KMS-11 (cell line): ENCODE measurements around the gene ZBTB34.

Experiments
- H2AFZ ChIP-seq: fragments of 200-600 bp; sonication (generic); 2 replicates; pipeline ENCODE4 v1.6.1; 2016; ENCODE audit warnings: antibody characterized with exemption, mixed run types, low read depth
- H3K27ac ChIP-seq: fragments of 200-600 bp; sonication (generic); 2 replicates; pipeline ENCODE4 v1.6.1; 2016; ENCODE audit warnings: mild to moderate bottlenecking, mixed run types
- H3K27me3 ChIP-seq: fragments of 200-600 bp; sonication (generic); 2 replicates; pipeline ENCODE4 v1.6.1; 2017; ENCODE audit warnings: mild to moderate bottlenecking, low read depth, mixed run types, moderate library complexity; ENCODE audit not compliant: insufficient read depth
- H3K36me3 ChIP-seq: fragments of 200-600 bp; sonication (generic); 2 replicates; pipeline ENCODE4 v1.6.1; 2017; ENCODE audit warnings: mild to moderate bottlenecking, mixed run types; ENCODE audit not compliant: insufficient read depth
- H3K4me1 ChIP-seq: fragments of 200-600 bp; sonication (generic); 2 replicates; pipeline ENCODE4 v1.6.1; 2016; ENCODE audit warnings: mild to moderate bottlenecking, low read depth, mixed run types; ENCODE audit not compliant: poor library complexity, severe bottlenecking
- H3K4me2 ChIP-seq: fragments of 200-600 bp; sonication (generic); 2 replicates; pipeline ENCODE4 v1.7.0; 2016; ENCODE audit warnings: mild to moderate bottlenecking, mixed run types
- H3K4me3 ChIP-seq: fragments of 200-600 bp; sonication (generic); IDR thresholded peaks from 2 replicates; pipeline ENCODE4 v1.6.1; 2017; ENCODE audit warnings: low read depth, low read length, mixed read lengths; ENCODE audit not compliant: insufficient read depth
- H3K79me2 ChIP-seq: fragments of 200-600 bp; sonication (generic); 2 replicates; pipeline ENCODE4 v1.6.1; 2016; ENCODE audit warnings: low read depth, mixed run types; ENCODE audit not compliant: insufficient read depth
- H3K9ac ChIP-seq: fragments of 200-600 bp; sonication (generic); 2 replicates; pipeline ENCODE4 v1.6.1; 2016; ENCODE audit warnings: mild to moderate bottlenecking, mixed run types
- H4K20me1 ChIP-seq: fragments of 200-600 bp; sonication (generic); 2 replicates; pipeline ENCODE4 v1.6.1; 2016; ENCODE audit warnings: mild to moderate bottlenecking, mixed run types; ENCODE audit not compliant: insufficient read depth
- TF ChIP-seq, protein P1 (sequence below): fragments of 200-600 bp; sonication (generic); conservative IDR thresholded peaks from 2 replicates; pipeline ENCODE4 v1.6.1; 2017; ENCODE audit warnings: low read depth, mild to moderate bottlenecking, antibody characterized with exemption, low read length, moderate library complexity, mixed read lengths

The ZBTB34 gene

DNA sequence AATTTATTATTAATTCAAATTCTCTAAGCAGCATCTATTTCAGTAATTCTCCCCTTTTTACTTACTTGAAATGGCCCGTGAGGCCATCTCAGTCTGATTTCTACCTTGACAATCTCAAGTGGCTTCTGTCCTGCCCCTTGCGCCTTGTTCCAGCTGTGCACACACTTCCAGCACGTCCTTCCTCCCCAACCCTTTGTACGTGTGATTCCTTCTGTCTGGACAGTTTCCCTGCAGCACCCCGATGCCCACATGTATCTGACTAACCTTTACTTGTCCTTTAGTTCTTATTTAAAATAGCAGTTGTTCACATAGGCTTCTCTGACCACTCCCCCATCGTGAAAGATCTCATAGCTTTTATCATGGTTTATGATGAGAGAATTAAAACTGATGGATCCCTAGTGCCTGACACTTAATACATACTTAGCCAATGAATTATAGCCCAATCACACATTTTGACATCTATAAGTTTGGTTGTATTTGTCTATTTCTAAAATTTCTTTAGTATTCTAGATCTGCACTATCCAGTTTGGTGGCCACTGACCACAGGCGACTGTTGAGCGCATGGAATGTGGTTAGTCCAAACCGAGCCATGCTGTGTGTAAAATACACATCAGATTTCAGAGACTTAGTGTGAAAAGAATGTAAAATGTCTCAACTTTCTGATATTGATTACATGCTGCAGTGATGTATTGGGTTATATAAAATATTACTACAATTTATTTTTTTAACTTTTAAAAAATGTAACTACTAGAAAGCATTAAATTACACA lies 14.3 kb downstream of the ZBTB34 start:
- no peak overlapping the region for H3K4me2 ChIP-seq
- no peaks in the 10 kb centered on the region for H3K4me1 ChIP-seq
- H3K36me3 ChIP-seq = no peaks in the 10 kb centered on the region
- TF ChIP-seq, protein P1, sequence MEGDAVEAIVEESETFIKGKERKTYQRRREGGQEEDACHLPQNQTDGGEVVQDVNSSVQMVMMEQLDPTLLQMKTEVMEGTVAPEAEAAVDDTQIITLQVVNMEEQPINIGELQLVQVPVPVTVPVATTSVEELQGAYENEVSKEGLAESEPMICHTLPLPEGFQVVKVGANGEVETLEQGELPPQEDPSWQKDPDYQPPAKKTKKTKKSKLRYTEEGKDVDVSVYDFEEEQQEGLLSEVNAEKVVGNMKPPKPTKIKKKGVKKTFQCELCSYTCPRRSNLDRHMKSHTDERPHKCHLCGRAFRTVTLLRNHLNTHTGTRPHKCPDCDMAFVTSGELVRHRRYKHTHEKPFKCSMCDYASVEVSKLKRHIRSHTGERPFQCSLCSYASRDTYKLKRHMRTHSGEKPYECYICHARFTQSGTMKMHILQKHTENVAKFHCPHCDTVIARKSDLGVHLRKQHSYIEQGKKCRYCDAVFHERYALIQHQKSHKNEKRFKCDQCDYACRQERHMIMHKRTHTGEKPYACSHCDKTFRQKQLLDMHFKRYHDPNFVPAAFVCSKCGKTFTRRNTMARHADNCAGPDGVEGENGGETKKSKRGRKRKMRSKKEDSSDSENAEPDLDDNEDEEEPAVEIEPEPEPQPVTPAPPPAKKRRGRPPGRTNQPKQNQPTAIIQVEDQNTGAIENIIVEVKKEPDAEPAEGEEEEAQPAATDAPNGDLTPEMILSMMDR = no peak
- no peak overlapping the region for H3K9ac ChIP-seq
- H3K27me3 ChIP-seq = no peaks in the 10 kb centered on the region
- H2AFZ ChIP-seq = no peak overlapping the region
- no peaks in the 10 kb centered on the region for H3K79me2 ChIP-seq
- H3K4me3 ChIP-seq = no peak overlapping the region
- H3K27ac ChIP-seq = no peak overlapping the region
- no peaks in the 10 kb centered on the region; the same call in 1 of the 2 replicates for H4K20me1 ChIP-seq

DNA sequence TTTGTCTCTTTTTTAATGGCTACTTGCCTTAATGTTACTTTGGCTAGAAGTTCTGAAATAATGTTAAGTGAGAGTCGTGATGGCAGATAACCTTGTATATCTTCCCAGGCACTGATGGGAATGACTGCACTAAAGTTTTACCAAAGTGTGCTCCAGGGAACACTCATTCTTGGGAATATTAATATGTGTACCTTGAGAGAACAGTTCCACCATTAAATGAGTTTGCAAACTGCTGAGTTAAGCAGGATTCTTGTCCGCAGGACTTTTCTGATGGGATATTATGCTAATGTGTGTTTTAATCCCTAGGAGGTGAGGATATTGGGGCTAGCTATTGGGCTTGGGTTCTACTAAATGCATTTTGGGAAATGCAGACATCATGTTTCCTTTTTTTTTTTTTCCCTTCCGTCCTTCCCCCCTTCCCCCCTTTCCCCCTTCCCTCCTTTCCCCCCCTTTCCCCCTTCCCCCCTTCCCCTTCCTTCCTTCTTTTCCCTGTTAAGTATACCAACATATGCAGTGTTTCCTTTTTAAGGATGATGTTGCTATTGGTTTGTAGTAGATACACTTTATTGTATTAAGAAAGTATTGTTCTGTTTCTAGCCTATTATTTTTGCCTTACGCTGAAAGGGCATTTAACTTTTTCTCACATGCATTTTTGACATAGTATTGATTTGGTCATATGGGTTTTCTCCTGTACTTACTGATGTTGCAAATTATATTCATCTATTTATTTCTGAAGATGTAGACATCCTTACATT lies 15.5 kb downstream of the ZBTB34 start:
- no peaks in the 10 kb centered on the region for H3K27me3 ChIP-seq
- TF ChIP-seq, protein P1 = no peak
- H3K4me3 ChIP-seq = no peak overlapping the region
- H3K27ac ChIP-seq = no peak overlapping the region
- H2AFZ ChIP-seq = no peak overlapping the region
- no peaks in the 10 kb centered on the region for H3K79me2 ChIP-seq
- H3K9ac ChIP-seq = no peak overlapping the region
- no peaks in the 10 kb centered on the region for H3K36me3 ChIP-seq
- no peaks in the 10 kb centered on the region; the same call in 1 of the 2 replicates for H4K20me1 ChIP-seq
- H3K4me2 ChIP-seq = no peak overlapping the region
- no peaks in the 10 kb centered on the region for H3K4me1 ChIP-seq

DNA sequence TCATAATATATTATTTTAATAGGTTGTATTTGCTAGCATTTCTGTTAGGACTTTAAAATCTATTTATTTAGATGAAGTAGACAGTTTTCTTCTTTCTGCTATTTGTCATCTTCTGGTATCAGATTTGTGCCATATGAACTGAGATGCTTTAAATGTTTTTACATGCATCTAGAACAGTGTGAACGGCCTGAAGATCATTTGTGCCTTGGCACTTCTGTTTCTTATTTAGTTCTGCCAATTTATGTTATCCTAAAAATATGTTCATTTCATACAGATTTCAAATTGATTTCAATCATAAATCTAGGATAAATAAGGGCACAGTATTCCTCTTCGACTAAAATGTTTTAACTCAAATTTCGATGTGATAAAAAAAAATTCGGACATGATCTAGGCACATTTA lies 16.1 kb downstream of the ZBTB34 start:
- Histone ChIP-seq H3K4me2 (no peak overlapping the region), H4K20me1 (no peaks in the 10 kb centered on the region; the same call in 1 of the 2 replicates), H3K27me3 (no peaks in the 10 kb centered on the region), H3K4me1 (no peaks in the 10 kb centered on the region), H3K36me3 (no peaks in the 10 kb centered on the region), H3K4me3 (no peak overlapping the region), H3K79me2 (no peaks in the 10 kb centered on the region), H2AFZ (no peak overlapping the region), H3K9ac (no peak overlapping the region), H3K27ac (no peak overlapping the region)
- TF ChIP-seq, protein P1 = no peak

- TF ChIP-seq, protein P1 = no peak
- H3K4me1 ChIP-seq = no peaks in the 10 kb centered on the region
- no peak overlapping the region for H3K4me2 ChIP-seq
- H3K27ac ChIP-seq = no peak overlapping the region
- no peaks in the 10 kb centered on the region; the same call in 1 of the 2 replicates for H4K20me1 ChIP-seq
- H3K4me3 ChIP-seq = no peak overlapping the region
- H3K27me3 ChIP-seq = no peaks in the 10 kb centered on the region
- H3K9ac ChIP-seq = no peak overlapping the region
- no peaks in the 10 kb centered on the region for H3K79me2 ChIP-seq
- no peak overlapping the region for H2AFZ ChIP-seq
- H3K36me3 ChIP-seq = no peaks in the 10 kb centered on the region
Measured at GRCh38 chr9:126877418-126877817, 17.0 kb downstream of the ZBTB34 start.
